Raji (cell line): ENCODE results near the gene ADD1.
A peak's percentile ranks its signal among the peaks of the same experiment; 100 is the strongest.

Source experiments
- POLR2A ChIP-seq: IDR thresholded peaks from 2 replicates; pipeline ENCODE4 v1.6.1; 2011; ENCODE audit warnings: low read depth, low read length, control low read depth; ENCODE audit not compliant: insufficient read depth

The ADD1 gene

DNA sequence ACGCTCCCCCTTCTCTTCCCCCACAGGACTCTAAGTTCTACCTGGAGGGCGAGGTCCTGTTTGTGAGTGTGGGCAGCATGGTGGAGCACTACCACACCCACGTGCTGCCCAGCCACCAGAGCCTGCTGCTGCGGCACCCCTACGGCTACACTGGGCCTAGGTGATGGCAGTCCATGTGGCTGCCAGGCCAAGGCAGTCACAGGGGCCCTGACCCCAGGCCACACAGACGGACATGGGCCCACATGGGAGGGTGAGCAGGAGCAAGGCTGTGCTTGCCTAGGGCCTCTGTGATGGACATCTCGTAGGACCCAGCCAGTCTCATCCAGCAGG lies 10.0 kb upstream of the ADD1 start:
- TF ChIP-seq POLR2A, result no peak

- TF ChIP-seq POLR2A, result no peak
These were observed 9.4 kb upstream of the ADD1 start for GRCh38 chr4:2834001-2834921.

DNA sequence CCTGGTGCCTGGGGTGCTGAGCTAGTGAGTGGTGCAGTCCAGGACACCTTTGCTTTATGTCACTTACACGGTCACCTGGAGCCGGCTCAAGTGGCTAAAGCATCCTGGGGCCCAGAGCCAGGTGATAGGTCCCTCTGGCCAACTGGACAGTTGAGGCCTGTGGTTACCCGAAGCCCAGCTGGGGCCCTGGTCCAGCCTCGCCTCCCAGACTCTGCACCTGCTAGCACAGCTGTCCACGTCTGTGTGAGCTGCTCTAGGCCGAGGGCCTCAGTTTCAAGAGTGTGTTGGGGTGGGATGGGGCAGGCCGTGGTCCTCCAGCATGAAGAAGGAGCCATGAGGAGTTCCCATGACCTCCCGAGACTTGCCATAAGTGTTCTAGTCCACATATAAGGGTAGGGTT lies 7.7 kb upstream of the ADD1 start:
- no peak for TF ChIP-seq POLR2A

DNA sequence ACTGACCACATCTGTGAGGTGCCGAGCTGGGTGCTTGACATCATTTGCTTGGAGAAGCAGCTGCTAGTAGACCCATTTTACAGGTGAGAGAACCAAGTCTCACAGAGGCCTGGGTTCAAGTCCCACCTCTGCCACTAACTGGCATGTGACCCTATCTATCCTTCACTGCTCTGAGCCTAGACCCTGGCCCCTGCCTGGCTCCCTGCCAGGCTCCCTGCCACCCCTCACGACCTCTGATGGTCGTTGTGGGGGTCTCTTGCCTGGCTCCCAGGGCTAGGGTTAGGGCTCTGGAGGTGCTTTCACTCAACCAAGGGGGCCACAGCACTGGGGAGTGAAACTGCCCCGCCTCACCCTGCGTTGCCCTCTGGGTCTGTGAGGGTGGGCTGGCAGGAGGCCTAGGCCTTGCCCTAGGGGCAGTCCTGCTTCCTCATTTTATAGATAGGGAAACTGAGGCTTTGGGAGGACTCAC lies 7.2 kb upstream of the ADD1 start:
- no peak for TF ChIP-seq POLR2A

GRCh38 chr4:2837110-2837903 lies 6.3 kb upstream of the ADD1 start:
- no peak for TF ChIP-seq POLR2A

DNA sequence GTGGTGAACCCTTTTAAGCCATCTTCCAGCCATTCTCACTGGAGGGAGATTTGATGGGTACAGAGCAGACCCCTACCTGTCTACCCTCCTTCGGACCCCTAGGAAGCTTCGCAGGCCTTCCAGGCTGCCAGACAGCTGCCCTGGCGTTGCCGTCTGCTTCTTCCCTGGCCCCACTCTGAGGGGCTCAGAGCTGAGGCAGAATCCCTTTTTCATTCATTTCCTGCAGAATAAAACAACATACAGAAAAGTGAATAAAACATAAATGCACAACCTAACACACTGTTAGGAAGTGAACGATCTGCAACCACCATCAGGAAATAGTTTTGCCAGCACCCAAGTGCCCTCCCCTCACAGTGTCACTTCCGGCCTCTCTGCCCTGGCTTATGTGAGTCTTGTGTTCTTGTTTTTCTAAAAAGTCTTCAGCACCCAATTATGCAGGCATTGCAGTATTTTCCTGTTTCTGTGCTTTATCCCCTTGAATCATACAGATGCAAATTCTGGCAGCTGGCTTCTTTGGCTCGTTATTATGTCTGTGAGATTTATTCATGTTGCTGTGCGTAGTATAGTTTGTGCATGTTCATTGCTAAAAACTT lies 5.6 kb upstream of the ADD1 start:
- peak; percentile 52 for TF ChIP-seq POLR2A

- TF ChIP-seq POLR2A, result no peak
These were observed 4.6 kb upstream of the ADD1 start for GRCh38 chr4:2839060-2839459.

DNA sequence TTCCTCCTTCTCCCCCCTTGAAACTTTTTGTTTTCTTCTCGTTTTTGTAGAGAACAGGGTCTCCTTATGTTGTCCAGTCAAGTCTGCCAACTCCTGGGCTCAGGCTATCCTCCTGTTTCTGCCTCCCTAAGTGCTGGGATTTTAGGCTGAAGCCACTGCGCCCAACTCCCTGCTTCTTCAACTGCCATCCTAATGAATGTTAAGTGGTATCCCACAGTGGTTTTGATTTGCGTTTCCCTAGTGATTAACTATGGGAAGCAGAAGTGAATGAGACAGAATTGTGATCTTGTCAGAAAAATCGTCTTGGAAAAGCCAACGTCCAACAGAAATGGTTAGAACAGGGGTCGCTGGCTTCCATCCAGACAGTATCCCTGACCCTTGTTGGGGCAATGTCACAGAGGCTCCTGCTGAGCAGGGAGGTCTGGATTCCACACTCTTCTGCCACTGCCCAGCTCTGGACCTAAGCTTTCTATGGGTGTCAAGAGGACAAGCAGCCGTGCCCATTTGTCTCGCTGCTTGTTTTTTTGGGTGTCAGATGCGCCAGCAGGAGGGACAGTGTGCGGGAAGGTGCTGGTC lies 869 bp upstream of the ADD1 start:
- TF ChIP-seq POLR2A, result no peak

- no peak for TF ChIP-seq POLR2A
These were observed 419 bp downstream of the ADD1 start for GRCh38 chr4:2843941-2844584.

DNA sequence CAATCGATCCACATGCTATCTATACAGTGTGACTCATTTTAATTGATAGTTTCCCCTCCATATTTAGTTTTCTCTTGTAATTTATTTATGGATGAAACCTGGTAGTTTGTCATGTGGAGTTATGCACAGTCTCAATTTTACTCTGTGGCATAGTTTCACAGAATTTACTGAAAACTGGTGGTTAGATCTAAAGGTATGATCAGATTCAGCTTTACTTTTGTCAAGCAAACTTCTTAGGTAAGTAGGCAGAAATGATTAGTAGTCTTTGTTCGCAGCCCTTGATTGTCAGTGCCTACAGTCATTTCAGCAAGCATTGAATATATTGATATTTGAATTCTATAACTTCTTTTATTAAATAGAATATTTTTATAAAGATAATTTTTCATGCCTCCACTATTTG lies 2.5 kb downstream of the ADD1 start:
- TF ChIP-seq POLR2A, result no peak

GRCh38 chr4:2847302-2847871 lies 3.7 kb downstream of the ADD1 start:
- no peak for TF ChIP-seq POLR2A

- no peak for TF ChIP-seq POLR2A
These were observed 4.8 kb downstream of the ADD1 start for GRCh38 chr4:2848449-2848848.

- no peak for TF ChIP-seq POLR2A
These were observed 5.9 kb downstream of the ADD1 start for GRCh38 chr4:2849267-2850152.

DNA sequence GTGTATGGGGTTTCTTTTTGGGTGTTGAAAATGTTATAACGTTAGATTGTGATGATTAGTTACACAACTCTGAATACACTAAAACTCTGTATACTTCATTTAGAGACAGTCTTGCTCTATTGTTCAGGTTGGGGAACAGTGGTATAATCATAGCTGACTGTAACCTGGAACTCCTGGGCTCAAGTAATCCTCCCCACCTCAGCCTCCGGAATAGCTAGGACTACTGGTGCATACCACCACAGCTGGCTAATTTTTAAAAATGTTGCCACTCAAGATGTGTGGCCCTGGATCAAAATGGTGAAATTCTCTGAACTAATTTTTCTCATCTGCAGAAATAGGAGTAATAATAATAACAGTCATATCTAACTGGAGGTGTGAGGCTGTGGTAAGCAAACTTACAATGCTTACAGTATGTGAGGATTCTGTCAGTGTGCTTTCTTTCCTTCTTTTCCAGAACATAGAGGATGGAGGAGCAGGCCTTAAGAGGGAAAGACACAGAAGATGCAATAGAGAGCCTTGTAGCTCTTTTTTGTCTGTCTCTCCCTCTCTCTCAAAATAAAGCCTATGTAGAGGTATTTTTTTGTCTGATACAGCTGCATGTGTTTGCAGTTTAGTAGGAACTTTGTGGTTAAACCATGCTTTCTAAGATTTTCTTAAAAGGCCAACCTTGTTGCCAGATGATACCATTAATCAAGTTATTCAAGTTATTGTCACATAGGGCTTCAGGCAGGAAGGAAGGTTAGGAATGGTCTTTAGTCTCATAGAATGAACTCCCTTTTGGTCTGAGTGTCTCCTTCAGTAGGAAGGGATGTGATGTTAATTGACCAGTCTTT lies 7.5 kb downstream of the ADD1 start:
- no peak for TF ChIP-seq POLR2A
